Kidney tubule cell (primary cell): ENCODE results near the gene LRRC4B.

Experiments used
- DNase-seq: peaks from one replicate; pipeline ENCODE4 v3.0.0-alpha.2; 2018; ENCODE audit warnings: low spot score

LRRC4B gene

DNA sequence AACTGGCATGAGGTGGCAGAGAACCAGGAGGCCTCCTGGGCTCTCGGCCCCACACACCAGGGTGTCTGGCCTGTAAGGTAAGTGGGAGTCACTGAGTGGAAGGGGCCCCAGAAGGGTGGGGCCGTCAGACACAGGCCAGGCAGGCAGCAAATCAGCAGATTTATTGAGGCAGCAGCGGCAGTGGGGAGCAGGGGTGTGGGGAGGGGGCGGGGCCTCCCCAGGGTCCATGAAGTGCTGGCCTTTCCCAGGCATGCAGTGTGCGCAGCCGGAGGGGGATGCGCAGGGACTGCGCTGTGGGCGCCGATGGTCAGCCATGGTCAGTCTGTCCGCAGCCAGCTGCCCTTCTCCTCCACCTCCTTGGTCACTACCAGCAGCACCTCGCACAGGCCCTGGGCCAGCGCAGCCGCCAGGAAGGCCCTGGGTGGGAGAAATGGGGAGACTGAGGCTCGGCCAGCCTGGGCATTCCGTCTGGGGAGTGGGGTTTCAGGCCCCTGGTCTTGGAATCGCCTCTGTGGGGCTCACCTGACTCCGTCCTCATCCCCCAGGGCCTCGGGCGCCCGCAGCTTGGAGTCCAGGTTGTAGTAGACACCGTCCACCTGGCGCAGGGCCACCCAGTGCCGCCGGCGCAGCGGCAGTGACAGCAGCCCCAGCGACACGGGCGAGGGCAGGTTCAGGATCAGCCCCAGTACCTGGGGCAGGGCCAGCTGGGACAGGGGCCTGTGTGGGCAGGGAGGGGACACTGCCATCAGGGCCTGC lies 62.2 kb downstream of the LRRC4B start:
- DNase-seq, result no peak

DNA sequence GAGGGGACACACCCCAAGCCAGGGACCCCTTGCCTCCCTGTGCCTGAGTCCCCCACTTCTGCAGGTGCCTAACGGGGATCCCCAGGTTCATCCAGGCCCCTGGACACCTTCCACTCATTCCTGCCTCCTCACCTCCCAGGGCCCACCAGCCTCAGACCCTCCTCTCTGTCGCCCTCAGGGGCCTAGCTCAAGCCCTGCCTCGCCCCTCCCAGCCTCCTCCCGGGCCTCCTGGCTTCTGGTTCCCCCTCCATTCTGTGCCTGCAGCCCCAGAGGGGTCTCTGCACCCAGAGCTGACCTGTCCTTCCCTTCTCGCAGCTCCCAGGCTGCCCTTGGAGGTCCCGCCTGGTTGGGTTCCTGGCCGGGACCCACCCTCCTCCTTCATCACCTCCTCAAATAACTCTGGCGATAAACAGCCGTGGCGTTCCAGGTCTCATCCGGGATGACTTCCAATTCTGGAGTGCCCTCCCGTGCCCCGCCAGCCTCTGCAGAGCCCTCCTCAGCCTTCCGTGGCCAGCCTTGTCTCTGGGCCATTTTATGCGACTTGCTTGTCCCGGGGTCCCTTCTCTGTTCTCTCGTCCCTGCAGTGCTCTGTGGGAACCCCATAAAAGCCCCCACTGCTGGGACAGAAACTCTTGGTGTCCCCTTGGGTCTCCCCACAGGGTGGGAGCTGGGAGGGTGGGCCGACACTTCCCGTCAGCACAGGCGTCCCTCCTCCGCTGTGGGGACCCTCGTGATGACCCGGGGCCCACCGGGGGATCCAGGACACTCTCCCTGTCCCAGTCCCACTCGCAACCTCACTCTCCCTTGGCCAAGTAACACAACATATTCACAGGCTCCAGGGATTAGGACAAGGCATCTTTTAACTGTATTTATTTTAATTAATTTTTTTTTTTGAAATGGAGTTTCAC lies 66.4 kb downstream of the LRRC4B start:
- no peak for DNase-seq

DNA sequence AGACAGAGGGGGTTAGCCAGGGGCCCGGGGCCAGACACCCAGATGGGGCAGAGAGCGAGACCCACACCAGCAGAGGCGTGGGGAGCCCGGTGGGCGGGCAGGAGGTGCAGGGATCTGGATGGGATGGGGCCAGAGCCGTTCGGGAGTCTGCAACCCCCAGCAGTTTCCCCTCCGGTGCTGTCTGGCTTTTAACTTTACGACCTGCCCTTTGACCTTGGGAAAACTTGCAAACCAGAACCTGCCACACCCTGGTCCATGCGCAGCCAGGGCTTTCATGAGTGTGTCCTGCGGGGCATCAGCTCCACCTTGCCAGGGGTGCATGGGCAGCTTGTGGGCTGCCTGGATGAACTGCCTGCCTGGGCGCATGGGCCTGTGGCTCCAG lies 67.1 kb downstream of the LRRC4B start:
- no peak for DNase-seq

DNA sequence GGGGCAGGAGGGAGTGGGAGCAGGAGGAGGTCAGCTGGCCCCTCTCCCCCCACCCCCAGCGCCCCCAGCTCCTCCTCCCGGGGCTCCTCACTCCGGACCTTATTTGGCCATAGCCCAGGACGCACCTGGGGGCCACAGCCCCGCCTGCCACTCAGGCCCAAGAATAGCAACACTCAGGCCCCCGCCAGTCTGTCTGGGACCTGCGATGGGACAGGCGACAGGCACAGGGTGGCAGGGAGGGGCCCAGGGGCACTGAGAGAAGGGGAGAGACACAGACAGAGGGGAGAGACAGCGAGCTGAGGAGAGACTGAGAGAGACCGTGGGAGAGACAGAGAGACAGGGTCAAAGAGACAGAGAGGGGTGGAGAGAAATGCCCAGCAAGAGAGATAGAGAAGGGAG lies 67.5 kb downstream of the LRRC4B start:
- DNase-seq, result no peak

DNA sequence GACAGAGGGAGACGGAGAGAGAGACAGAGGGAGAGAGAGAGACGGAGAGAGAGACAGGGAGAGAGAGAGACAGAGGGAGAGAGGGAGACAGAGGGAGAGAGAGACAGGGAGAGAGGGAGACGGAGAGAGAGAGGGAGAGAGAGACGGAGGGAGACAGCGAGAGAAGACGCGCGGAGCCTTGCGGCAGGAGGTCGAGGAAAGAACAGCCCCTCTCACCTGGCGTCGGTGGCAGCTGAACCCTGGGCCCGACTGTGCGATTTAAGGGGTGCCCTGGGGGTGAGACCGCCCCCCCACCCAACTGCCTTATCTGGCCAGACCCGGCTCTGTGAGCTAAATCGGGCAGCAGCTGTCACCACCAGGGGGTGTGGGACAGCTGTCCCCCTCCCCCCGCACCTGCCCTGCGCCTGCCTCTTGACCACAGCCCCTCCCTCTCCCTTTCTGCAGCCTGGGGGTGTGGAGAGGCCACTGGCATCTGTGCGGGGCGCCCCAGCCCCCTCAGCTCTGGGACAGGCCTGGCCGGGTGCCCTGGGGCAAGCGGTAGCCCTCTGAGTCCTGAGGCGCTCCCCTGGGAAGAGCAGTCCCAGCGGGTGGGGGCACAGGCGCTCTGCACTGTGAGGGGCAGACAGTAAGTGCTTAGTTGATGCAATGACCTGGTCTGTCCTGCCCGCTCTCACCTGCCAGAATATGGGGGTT lies 68.0 kb downstream of the LRRC4B start:
- no peak for DNase-seq

DNA sequence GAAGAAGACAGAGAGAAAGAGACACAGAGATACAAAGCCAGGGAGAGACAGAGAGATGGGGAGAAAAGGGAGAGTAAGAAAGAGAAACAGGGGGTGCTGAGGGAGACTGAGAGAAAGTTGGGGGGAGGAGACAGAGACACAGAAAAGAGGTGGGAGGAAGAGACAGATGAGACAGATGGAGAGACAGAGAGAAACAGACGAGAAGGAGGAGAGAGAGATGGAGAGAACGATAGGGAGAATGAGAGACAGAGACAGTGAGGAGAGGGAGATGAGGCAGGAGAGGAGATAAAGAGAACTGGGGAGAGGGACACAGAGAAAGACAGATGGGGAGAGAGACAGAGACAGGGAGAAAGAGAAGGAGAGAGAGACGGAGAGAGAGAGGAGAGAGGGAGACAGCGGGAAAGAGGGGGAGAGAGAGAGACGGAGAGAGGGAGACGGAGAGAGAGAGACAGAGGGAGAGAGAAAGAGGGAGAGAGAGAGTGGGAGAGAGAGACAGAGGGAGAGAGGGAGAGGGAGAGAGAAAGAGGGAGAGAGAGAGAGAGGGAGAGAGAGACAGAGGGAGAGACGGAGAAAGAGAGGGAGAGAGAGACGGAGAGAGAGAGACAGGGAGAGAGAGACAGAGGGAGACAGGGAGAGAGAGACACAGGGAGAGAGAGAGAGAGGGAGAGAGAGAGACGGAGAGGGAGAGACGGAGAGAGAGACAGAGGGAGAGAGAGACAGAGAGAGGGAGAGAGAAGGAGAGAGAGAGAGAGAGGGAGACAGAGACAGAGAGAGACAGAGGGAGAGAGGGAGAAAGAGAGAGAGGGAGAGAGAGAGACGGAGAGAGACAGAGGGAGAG lies 69.8 kb downstream of the LRRC4B start:
- no peak for DNase-seq

DNA sequence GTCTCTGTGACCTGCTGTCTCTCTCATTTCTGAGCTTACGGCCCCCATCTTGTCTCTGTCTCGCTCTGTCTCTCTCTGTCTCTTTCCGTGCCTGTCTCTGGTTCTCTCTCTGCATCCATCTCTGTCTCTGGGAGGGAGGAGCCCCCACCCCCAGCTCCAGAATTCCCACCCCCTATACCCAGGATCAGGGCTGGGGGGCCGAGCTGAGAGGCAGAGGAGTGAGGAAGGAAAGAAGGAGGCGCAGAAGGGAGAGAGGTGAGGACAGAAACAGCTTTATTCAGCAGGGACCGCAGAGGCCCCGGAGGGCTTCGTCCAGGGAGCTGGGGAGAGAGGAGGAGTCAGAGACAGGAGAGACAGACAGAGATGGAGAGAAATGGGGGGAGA lies 71.2 kb downstream of the LRRC4B start:
- DNase-seq, result no peak

DNA sequence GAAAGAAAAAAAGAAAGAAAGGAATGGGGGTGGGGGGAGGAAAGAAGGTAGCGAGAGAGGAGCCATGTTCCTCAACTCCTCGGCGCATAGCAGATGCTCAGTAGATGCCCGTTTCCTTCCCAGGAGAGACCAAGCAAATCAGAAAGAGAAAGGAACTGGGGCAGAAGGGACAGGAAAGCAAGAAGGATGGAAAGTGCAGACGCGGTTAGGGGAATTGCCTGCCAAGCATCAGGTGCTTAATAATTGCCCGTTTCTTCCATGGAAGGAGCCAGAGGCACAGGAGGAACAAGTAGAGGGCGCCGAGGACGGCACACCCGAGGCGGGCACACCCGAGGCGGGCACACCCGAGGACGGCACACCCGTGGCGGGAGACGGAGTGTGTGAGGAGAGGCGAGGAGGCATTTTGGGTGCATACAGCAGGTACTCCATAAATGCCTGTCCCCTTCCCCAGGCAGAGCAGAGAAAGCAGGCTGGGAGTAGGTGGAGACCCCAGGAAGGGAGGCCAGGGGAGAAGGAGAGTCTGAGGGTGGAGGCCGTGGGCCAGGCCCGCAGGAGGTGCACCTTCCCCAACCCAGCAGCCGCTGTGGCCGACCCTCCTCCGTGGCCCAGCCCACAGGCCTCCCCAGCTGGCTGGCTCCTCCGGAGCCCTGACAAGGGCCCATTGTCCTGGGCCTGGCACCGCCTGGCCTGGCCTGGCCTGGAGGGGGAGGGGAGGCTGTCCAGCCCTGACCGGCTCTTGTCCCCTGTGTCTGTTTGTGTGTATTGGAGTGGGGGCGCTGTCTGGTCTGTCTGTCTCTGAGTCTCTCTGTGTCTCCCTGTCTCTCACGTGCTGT lies 71.8 kb downstream of the LRRC4B start:
- DNase-seq, result no peak

DNA sequence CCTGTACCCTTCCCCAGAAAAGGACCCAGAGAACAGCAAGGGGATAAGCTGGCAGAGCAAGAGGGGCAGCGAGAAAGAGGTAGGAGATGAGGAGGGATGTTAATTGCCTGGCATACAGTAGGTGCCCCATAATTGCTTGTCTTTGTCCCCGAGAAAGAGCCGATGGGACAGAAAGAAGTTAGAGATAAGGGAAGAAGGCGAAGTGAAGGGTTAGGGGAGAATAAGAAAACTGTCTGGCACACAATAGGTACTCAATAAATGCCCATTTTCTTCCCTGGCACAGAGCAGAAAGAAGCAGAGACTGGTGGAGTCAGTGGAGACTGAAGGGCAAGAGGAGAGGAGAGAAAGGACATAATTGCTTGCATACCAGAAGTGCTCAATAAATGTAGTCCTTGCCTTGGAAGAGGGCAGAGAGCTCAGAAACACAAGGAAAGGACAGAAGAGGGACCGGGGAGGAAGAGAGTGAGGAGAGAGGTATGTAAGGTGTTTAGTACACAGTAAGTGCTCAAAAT lies 73.2 kb downstream of the LRRC4B start:
- DNase-seq, result no peak

DNA sequence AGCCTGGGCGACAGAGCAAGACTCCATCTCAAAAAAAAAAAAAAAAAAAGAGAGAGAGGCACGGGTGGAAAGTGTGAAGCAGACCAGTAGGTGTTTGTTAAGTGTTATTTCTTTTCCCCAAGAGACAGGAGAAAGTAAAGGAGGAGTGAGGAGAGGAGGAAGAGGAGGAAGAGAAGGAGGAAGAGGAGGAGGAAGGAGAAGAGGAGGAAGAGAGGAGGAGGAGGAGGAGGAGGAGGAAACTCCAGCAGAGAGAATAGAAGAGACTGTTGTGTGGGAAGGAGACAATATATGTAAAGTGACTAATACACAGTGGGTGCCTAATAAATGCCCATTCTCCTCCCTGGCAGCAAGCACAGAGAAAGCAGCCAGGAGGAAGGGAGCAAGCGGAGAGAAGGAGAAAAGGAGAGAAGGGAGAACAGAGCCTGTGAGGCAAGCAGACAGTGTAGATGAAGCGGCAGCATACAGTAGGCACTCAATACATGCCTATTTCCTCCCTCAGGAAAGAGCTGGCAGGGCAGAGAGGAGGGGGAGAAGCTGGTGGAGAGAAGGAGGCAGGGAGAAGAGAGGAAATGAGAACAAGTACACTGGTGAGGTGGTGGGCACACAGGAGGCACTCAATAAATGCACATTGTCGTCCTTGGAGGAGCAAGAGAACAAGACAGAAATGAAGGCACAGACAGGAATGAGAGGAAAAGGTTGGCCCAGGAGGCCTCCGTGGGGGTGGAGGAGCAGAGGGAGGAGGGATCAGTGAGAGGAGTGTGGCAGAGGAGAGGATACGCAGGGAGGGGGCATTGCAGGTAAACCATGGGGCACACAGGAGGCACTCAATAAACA lies 73.8 kb downstream of the LRRC4B start:
- no peak for DNase-seq

DNA sequence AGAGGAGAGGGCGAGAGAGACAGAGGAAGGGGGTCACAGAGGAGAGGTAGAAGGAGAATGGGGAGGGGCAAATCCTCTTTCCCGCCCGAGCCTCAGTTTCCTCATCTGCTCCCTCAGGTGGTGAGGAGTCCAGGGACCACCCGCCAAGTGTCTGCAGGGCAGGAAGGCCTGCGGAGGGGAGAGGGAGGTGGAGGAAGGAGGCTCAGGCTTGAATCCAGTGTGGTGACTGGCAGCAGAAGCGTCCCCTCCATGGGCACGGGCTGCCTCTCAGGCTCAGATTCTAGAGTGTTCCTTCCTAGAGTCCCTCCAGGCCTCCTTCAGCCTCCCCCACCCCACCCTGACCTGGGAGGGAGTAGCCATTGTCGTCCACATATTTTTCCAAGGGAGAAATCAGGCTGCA lies 75.1 kb downstream of the LRRC4B start:
- DNase-seq, result no peak

DNA sequence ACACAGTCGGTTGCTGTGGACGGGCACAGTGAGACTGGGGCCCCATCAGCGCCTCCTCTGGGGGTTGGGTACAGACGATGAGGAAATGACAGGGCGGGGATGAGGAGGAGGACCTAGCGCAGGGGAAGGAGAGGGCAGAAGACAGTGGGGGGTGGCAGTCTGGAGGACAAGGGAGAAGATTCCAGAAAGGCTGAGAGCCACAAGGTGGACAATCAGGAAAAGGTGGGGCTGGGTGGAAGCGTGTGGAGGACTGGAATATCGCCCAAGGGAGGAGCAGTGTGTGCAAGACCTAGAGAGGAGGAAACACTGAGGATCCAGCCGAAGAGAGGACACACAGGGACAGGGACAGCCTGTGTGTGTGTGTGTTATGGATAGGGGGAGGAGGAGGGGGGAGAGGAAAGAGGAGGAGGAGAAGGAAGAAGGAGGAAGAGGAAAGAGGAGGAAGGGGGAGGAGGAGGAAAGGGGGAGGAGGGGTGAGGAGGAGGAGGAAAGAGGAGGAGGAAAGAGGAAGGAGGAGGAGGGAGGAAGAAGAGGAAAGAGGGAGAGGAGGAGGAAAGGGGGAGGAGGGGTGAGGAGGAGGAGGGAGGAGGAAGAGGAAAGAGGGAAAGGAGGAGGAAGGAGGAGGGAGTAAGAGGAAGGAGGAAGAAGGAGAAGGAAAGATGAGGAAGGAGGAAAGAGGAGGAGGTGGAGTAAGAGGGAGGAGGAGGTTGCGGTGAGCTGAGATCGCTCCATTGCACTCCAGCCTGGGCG lies 75.8 kb downstream of the LRRC4B start:
- no peak for DNase-seq

DNA sequence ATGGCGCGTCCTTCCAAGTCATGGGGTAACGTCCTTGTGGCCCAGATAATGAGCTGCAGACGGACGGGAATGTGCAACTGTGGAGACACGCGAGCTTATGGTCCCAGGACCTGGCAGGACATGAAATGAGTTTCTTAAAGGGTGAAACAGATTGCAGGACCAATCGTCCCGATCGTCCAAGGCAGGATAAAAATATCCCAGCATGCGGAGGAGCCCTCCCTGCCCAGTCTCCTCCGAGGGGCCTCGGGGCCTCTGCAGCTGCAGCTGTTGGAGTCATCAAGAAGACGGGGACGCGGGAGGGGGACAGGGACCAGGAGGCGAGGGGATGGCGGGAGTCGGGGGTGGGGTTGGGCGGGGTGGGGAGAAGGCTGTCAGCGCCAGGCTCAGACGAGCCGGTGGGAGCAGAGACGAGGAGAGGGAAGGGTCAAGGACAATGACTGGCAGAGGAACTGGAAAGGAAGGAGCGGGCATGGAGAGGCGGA lies 77.2 kb downstream of the LRRC4B start:
- DNase-seq, result no peak

DNA sequence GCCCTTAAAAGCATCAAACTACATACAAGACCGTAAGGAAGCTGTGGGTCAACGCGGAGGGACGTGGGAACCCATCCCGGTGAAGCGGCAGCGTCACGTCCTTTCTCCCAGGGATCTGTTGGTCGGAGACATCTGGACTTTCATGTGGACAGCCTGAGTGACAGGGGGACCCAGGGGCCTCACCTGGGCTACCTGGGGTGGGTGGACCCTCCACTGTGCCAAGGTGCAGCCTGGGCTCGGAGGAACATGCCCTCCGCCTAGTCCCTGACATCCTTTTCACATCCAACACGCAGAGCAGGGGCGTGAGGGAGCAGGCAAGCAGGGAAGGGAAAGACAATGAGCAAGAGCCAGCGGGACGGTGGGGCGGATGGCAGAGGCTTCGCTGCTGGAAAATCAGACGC lies 77.8 kb downstream of the LRRC4B start:
- DNase-seq, result no peak

DNA sequence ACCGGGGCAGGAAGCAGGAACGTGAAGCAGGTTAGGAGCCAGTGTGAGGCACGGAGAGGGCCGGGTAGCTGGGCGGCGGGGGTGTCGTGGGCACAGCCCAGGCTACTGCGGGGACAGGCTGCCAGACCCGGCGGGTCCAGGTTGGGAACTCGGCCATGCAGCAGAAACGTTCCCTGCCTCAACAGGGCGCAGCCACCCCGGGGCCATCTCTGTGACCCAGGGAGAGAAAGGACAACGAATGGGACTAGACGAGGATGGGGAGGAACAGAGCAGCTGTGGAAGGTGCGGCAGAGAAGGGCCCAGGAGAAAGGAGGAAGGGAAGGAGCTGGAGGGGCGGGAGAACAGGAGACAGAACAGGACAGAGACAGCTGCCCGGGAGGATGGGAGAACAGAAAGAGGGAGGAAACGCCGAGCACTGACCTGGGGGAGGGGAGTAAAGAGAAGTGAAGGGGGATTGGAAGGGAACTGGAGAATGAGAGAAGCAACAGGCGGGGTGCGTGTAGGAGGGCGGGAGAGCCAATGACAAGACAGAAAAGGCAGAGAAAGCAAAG lies 78.7 kb downstream of the LRRC4B start:
- DNase-seq, result no peak

DNA sequence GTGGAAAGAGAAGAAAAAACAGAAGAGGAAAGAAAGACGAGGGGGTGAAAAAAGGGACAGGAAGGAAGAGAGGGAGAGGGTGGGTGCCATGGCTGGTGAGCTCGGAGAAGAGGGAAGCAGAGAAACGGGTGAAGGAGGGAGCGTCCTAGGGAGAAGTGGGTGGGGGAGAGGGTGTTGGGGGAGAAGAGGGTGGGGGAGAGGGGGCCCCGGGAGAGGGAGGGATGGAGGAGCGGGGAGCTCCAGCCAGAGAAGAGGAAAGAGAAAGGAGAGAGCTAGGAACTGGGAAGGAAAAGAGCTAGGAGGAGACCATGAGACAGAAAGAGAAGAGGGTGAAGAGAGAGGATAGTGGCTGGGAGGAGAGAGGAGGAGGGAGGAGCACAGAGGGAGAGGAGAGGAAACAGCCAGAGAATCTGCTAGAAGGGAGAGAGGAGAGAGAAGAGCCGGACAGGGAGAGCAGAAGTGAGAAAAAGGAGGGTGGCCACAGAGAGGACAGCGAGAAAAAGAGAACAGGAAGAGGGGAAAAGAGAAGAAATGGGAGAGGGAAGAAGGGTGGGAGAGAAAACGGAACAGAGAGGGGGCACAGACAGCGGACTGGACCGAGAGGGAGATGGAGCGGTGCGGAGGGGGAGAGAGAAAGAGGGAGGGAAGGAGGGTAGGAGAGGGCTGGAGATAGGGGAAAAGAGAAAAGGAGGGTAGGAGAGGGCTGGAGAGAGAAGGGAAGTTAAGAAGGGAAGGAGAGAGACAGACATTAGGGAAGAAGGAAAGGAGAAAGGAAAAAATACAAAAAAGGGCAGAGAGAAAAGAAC lies 79.6 kb downstream of the LRRC4B start:
- no peak for DNase-seq

DNA sequence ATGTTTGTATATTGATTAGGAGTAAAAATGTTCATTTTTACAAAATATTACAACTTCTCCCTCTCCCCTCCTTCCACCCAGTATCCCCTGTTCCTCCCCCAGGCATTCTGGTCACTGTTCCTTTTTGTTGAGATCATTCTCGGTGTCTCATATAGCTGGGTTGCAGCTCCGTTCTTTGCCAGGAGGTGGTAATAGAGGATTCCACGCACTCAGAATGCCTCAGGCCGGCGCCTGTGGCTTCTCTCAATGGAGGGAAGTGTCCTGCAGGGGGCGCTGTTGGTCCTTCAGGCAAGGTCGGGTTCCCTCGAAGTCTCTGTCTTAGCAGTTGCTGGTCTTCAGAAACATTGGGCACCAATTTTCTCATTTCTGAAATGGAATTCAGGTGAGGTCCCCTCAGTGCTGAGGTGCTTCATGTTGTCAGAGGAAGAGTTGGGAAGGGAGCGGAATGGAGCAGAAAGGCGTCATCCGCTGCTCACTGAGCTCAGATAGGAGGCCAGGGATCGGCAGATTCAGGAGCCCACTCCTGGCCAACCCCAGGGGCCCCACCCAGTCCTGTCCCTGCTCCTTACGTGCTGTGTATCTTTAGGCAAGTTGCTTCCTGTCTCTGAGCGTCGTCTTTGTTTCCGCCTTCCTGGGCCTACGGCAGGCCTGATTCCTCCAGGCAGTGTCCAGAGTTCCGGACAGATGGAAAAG lies 81.3 kb downstream of the LRRC4B start:
- DNase-seq, result peak; percentile 44
